ENCODE data around the gene TRIM16.
"Not testable (repeated sequence)": the region's sequence is repeated elsewhere in the genome, so short reads cannot be mapped to it uniquely, and the experiment has no call there.

Gene TRIM16

GRCh38 chr17:15657868-15658267 lies 26.2 kb downstream of the TRIM16 start:
- no peak for FAIRE-seq

GRCh38 chr17:15654886-15655561 lies 29.1 kb downstream of the TRIM16 start:
- FAIRE-seq = no peak

GRCh38 chr17:15654401-15654800 lies 29.7 kb downstream of the TRIM16 start:
- FAIRE-seq = not testable (repeated sequence)

GRCh38 chr17:15652960-15653359 lies 31.2 kb downstream of the TRIM16 start:
- FAIRE-seq = no peak

GRCh38 chr17:15651583-15652110 lies 32.5 kb downstream of the TRIM16 start:
- FAIRE-seq = peak; percentile 93

GRCh38 chr17:15650741-15651582 lies 33.1 kb downstream of the TRIM16 start:
- FAIRE-seq = no peak

GRCh38 chr17:15649861-15650421 lies 34.2 kb downstream of the TRIM16 start:
- no peak for FAIRE-seq

- FAIRE-seq = no peak
Observed at GRCh38 chr17:15648386-15648785, 35.7 kb downstream of the TRIM16 start.

- FAIRE-seq = not testable (repeated sequence)
Observed at GRCh38 chr17:15645942-15646312, 38.2 kb downstream of the TRIM16 start.

GRCh38 chr17:15645099-15645941 lies 38.8 kb downstream of the TRIM16 start:
- not testable (repeated sequence) for FAIRE-seq

GRCh38 chr17:15642505-15643251 lies 41.4 kb downstream of the TRIM16 start:
- FAIRE-seq = not testable (repeated sequence)

- FAIRE-seq = not testable (repeated sequence)
Observed at GRCh38 chr17:15642014-15642413, 42.1 kb downstream of the TRIM16 start.

- peak; percentile 29 for FAIRE-seq
Observed at GRCh38 chr17:15630930-15631453, 53.1 kb downstream of the TRIM16 start.

GRCh38 chr17:15629991-15630390 lies 54.1 kb downstream of the TRIM16 start:
- not testable (repeated sequence) for FAIRE-seq

- FAIRE-seq = not testable (repeated sequence)
Observed at GRCh38 chr17:15623661-15624209, 60.4 kb downstream of the TRIM16 start.

GRCh38 chr17:15623255-15623654 lies 60.9 kb downstream of the TRIM16 start:
- FAIRE-seq = not testable (repeated sequence)

- not testable (repeated sequence) for FAIRE-seq
Observed at GRCh38 chr17:15622124-15622523, 62.0 kb downstream of the TRIM16 start.

- peak; percentile 87 for FAIRE-seq
Observed at GRCh38 chr17:15619331-15620058, 64.6 kb downstream of the TRIM16 start, which contains the start of gene FBXW10B. TSS of gene FBXW10B (minus strand) at chr17:15619704. CDS start at chr17:15619512, 192 bp downstream.

- FAIRE-seq = not testable (repeated sequence)
Observed at GRCh38 chr17:15616828-15617227, 67.3 kb downstream of the TRIM16 start.

- peak; percentile 77 for FAIRE-seq
Observed at GRCh38 chr17:15615850-15616249, 68.3 kb downstream of the TRIM16 start.
